Esophagus squamous epithelium (tissue), 5 donors: ENCODE results near the gene SAP25. TPM values are rescaled to one million over a fixed set of nuclear protein-coding genes. Genes with fewer than 3 reads are reported as not detected.
"Not testable (repeated sequence)": the region's sequence is repeated elsewhere in the genome, so short reads cannot be mapped to it uniquely, and the experiment has no call there.

Experiments
- DNase-seq: peaks from one replicate; lab custom pipeline; 2025; lab: John Stamatoyannopoulos, UW
- H3K27ac ChIP-seq, 4 donors: fragments of 200-600 bp; sonication (generic); one replicate each; pipeline ENCODE4 v1.5.1; 2016 to 2019; ENCODE audit warnings: mild to moderate bottlenecking in 1 of 4
- H3K27me3 ChIP-seq, 4 donors: fragments of 200-600 bp; sonication (generic); 1 replicate in 3 of 4; 2 replicates in 1 of 4; pipeline versions ENCODE4 v1.5.1 to v1.6.0; 2017 to 2021; ENCODE audit warnings: antibody characterized with exemption in 1 of 4
- H3K36me3 ChIP-seq, 3 donors: fragments of 200-600 bp; sonication (generic); one replicate each; pipeline ENCODE4 v1.5.1; 2016 to 2019
- H3K4me1 ChIP-seq, 3 donors: fragments of 200-600 bp; sonication (generic); one replicate each; pipeline ENCODE4 v1.5.1; 2017 to 2019
- H3K4me3 ChIP-seq, 4 donors: fragments of 200-600 bp; sonication (generic); 1 replicate in 3 of 4; 2 replicates in 1 of 4; pipeline ENCODE4 v1.5.1; 2016 to 2019; ENCODE audit warnings: mild to moderate bottlenecking in 2 of 4, moderate library complexity in 1 of 4
- H3K9me3 ChIP-seq, 3 donors: fragments of 200-600 bp; sonication (generic); one replicate each; pipeline ENCODE4 v1.5.1; 2016 to 2019
- CTCF ChIP-seq, 6 experiments: fragments of 450-650 bp in 4 of 6; fragments of 200-600 bp in 2 of 6; sonication (generic) in 2 of 6; IDR thresholded peaks; one replicate each; pipeline ENCODE4 v1.5.1; 2016 to 2019; ENCODE audit warnings: antibody characterized with exemption in 6 of 6, mild to moderate bottlenecking in 4 of 6, moderate library complexity in 4 of 6
- POLR2A ChIP-seq, 4 donors: fragments of 450-650 bp; IDR thresholded peaks; one replicate each; pipeline ENCODE4 v1.6.1; 2017; ENCODE audit warnings: antibody characterized with exemption in 4 of 4, mild to moderate bottlenecking in 4 of 4, moderate library complexity in 3 of 4
- WGBS, 2 donors: methylation state at CpG; one replicate each; pipeline ENCODE4 v1.1.5; 2018; 5-methylcytosine and 5-hydroxymethylcytosine counted together
- intact Hi-C: fragments of 100-400 bp; cut with DNase I; formaldehyde crosslinking; loops from one replicate; pipeline ENCODE4 v1.15.0; 2022
- total RNA-seq, 4 donors: library from RNA; depleted of rRNA; stranded (reverse); fragments of >200 nt; gene quantifications; one replicate each; pipeline ENCODE4 v1.1.0, GENCODE V29; 2016
- donor health status: DM: yes; HTN: yes; CAD: no.

Gene SAP25
- total RNA-seq, 4 donors from 2014 or later: 0.38 to 1.8 TPM; not detected in 2

GRCh38 chr7:100552532-100552931 is 21.2 kb downstream of the SAP25 start:
- intact Hi-C loops: no loop called here
- 87 to 100% methylated on average over 1 to 2 of the region's 2 CpGs for WGBS, 2 donors

GRCh38 chr7:100548446-100548845 is 25.3 kb downstream of the SAP25 start:
- Histone ChIP-seq H3K4me1 (peaks cover 44 to 69% (median 53%) of the 10 kb centered on the region in 3 donors), H3K36me3 (peaks cover 0 to 49% (median 13%) of the 10 kb centered on the region in 3 donors), H3K27ac (peak overlapping the region; percentile 84 to 98 (median 96))
- intact Hi-C loops, H3K4me3 ChIP-seq, H3K27me3 ChIP-seq, DNase-seq, H3K9me3 ChIP-seq: not testable (repeated sequence)
- WGBS, 2 donors: 62 to 72% methylated on average over 5 of the region's 5 CpGs

More at GRCh38 chr7:100552532-100552931, 21.2 kb downstream of the SAP25 start:
- Histone ChIP-seq H3K4me3 (no peak overlapping the region), H3K9me3 (no peaks in the 10 kb centered on the region), H3K36me3 (peaks cover 4 to 83% (median 24%) of the 10 kb centered on the region in 3 donors), H3K27ac (no peak overlapping the region), H3K4me1 (peaks cover 8 to 46% (median 12%) of the 10 kb centered on the region in 3 donors), H3K27me3 (no peaks in the 10 kb centered on the region)
- TF ChIP-seq CTCF (IDR thresholded peaks at IDR 0.05): no peak
- no peak for TF ChIP-seq POLR2A (IDR thresholded peaks at IDR 0.05)
- DNase-seq: no peak

- Histone ChIP-seq H3K27ac (peak overlapping the region; percentile 84 to 98 (median 96)), H3K4me3 (no peak overlapping the region), H3K36me3 (peaks cover 0 to 43% (median 11%) of the 10 kb centered on the region in 3 donors), H3K9me3 (no peaks in the 10 kb centered on the region), H3K4me1 (peaks cover 47 to 75% (median 53%) of the 10 kb centered on the region in 3 donors), H3K27me3 (no peaks in the 10 kb centered on the region)
- 6 to 19% methylated on average over 2 of the region's 2 CpGs for WGBS, 2 donors
- TF ChIP-seq POLR2A (IDR thresholded peaks at IDR 0.05) (no peak), CTCF (IDR thresholded peaks at IDR 0.05) (no peak)
- intact Hi-C loops: no loop called here
- no peak for DNase-seq
These were observed 25.8 kb downstream of the SAP25 start for GRCh38 chr7:100547872-100548271.

- H3K9me3 ChIP-seq: no peaks in the 10 kb centered on the region
- peak overlapping the region in 1 of 4 donors; percentile 22 for H3K4me3 ChIP-seq
- DNase-seq: no peak
- intact Hi-C loops: no loop called here
- H3K27me3 ChIP-seq: no peaks in the 10 kb centered on the region
- peaks cover 0 to 36% (median 6%) of the 10 kb centered on the region in 3 donors for H3K36me3 ChIP-seq
- 46 to 49% methylated on average over 9 of the region's 9 CpGs for WGBS, 2 donors
- TF ChIP-seq POLR2A (IDR thresholded peaks at IDR 0.05): no peak
- TF ChIP-seq CTCF (IDR thresholded peaks at IDR 0.05): no peak
- peak overlapping the region; percentile 84 to 98 (median 96) for H3K27ac ChIP-seq
- H3K4me1 ChIP-seq: peaks cover 47 to 82% (median 53%) of the 10 kb centered on the region in 3 donors
These were observed 26.5 kb downstream of the SAP25 start for GRCh38 chr7:100546926-100547800.

GRCh38 chr7:100546129-100546925 is 27.4 kb downstream of the SAP25 start:
- intact Hi-C loops: no loop called here
- H3K36me3 ChIP-seq: peaks cover 0 to 28% (median 4%) of the 10 kb centered on the region in 3 donors
- H3K27ac ChIP-seq: peak overlapping the region; percentile 84 to 98 (median 96)
- WGBS, 2 donors: 33 to 36% methylated on average over 7 to 10 of the region's 10 CpGs
- TF ChIP-seq POLR2A (IDR thresholded peaks at IDR 0.05) (no peak), CTCF (IDR thresholded peaks at IDR 0.05) (no peak)
- no peak for DNase-seq
- H3K4me3 ChIP-seq: peak overlapping the region in 1 of 4 donors; percentile 22
- no peaks in the 10 kb centered on the region for H3K9me3 ChIP-seq
- H3K27me3 ChIP-seq: no peaks in the 10 kb centered on the region
- peaks cover 47 to 91% (median 53%) of the 10 kb centered on the region in 3 donors for H3K4me1 ChIP-seq
